Panc1 (cell line): ENCODE measurements around the gene MXD4. TPM values are rescaled to one million over a fixed set of nuclear protein-coding genes. Genes with fewer than 3 reads are reported as not detected.

Source experiments
- ATAC-seq: fragments of 200-7000 bp; cut with Tn5 transposase; 2 replicates; pipeline ENCODE4 v1.9.1; 2020; ENCODE audit warnings: mild to moderate bottlenecking, moderate library complexity
- BruUV-seq: library from RNA; stranded (reverse); fragments of 400-500 nt; replicated peaks from 2 replicates; lab custom pipeline; 2021; lab: Mats Ljungman, UMichigan
- CTCF ChIA-PET: fragments of 300-600 bp; sonication (Branson Sonifier 250); formaldehyde crosslinking; loops from one replicate; lab custom pipeline; 2022; ENCODE audit warnings: antibody characterized with exemption; lab: Charles Lee
- POLR2A ChIA-PET: fragments of 300-600 bp; sonication (Branson Sonifier 250); formaldehyde crosslinking; loops from one replicate; lab custom pipeline; 2022; ENCODE audit warnings: antibody characterized with exemption; lab: Charles Lee
- DNase-seq: peaks from one replicate; pipeline ENCODE4 v3.0.0-alpha.2; 2010; ENCODE audit warnings: low read depth, low spot score
- H3K27ac ChIP-seq: 2 replicates; pipeline ENCODE4 v1.5.1; 2011; ENCODE audit warnings: mild to moderate bottlenecking, low read length, inconsistent platforms
- H3K27me3 ChIP-seq: fragments of 200-500 bp; sonication (Bioruptor generic); 2 replicates; pipeline ENCODE4 v1.6.0; 2014; ENCODE audit warnings: low read length, inconsistent platforms; ENCODE audit not compliant: control insufficient read depth, insufficient read depth
- H3K36me3 ChIP-seq: fragments of 200-500 bp; sonication (Bioruptor generic); 2 replicates; pipeline ENCODE4 v1.5.1; 2014; ENCODE audit warnings: inconsistent platforms, mild to moderate bottlenecking, low read length, moderate library complexity; ENCODE audit not compliant: control insufficient read depth, insufficient read depth
- H3K4me1 ChIP-seq: 2 replicates; pipeline ENCODE4 v1.5.1; 2011; ENCODE audit warnings: inconsistent platforms, mild to moderate bottlenecking, low read length, moderate library complexity; ENCODE audit not compliant: control insufficient read depth, insufficient read depth
- H3K4me3 ChIP-seq, 2 experiments: 2 replicates each; pipeline ENCODE4 v1.5.1; 2011 to 2012; ENCODE audit warnings: low read depth in 2 of 2, low read length in 2 of 2, mild to moderate bottlenecking in 2 of 2, inconsistent platforms in 1 of 2, moderate library complexity in 1 of 2
- H3K9me3 ChIP-seq: fragments of 200-500 bp; sonication (Bioruptor generic); 2 replicates; pipeline ENCODE4 v1.5.1; 2014; ENCODE audit warnings: low read depth, mild to moderate bottlenecking, inconsistent platforms, low read length, moderate library complexity; ENCODE audit not compliant: control insufficient read depth, insufficient read depth
- CTCF ChIP-seq: fragments of 450-650 bp; IDR thresholded peaks from 2 replicates; pipeline ENCODE4 v1.5.1; 2017; ENCODE audit warnings: mild to moderate bottlenecking
- POLR2AphosphoS5 ChIP-seq: IDR thresholded peaks from 2 replicates; pipeline ENCODE4 v1.6.1; 2012; ENCODE audit warnings: mild to moderate bottlenecking, low read depth, low read length, moderate library complexity
- REST ChIP-seq, 2 experiments: IDR thresholded peaks; 2 replicates each; pipeline ENCODE4 v1.6.1; 2011 to 2012; ENCODE audit warnings: low read depth in 2 of 2, control low read depth in 1 of 2, low read length in 1 of 2, mild to moderate bottlenecking in 1 of 2, moderate library complexity in 1 of 2; ENCODE audit not compliant: insufficient read depth in 1 of 2
- SIN3A ChIP-seq: IDR thresholded peaks from 2 replicates; pipeline ENCODE4 v1.6.1; 2012; ENCODE audit warnings: low read depth, mild to moderate bottlenecking, low read length, moderate library complexity, borderline replicate concordance; ENCODE audit not compliant: insufficient read depth
- TCF7L2 ChIP-seq: IDR thresholded peaks from 2 replicates; pipeline ENCODE4 v1.6.1; 2011; ENCODE audit warnings: mild to moderate bottlenecking, low read depth, low read length, inconsistent platforms
- in situ Hi-C: cut with HindIII; loops from 2 replicates; pipeline ENCODE4 v1.10.0; 2016; ENCODE audit warnings: low sequenced_read_pairs, low pct_unique_long_range_greater_than_20kb
- intact Hi-C: fragments of 100-400 bp; cut with micrococcal nuclease; formaldehyde crosslinking; loops from one replicate; pipeline ENCODE4 v1.10.0; 2022; ENCODE audit not compliant: unreplicated experiment
- total RNA-seq: library from RNA; stranded (reverse); gene quantifications from one replicate; pipeline ENCODE4 v1.2.1, GENCODE V29; 2021; ENCODE audit not compliant: unreplicated experiment

The MXD4 gene
- total RNA-seq, 1 experiment from 2014 or later = 32.7 TPM

- no peak for TF ChIP-seq REST (IDR thresholded peaks at IDR 0.05; ENCODE audit: insufficient read depth in 1 of 2, low read depth in 2 of 2, low read length in 1 of 2)
- 0 out of 2 replicates have a peak, but pooled peaks have one; percentile 58 for TF ChIP-seq SIN3A
- BruUV-seq = no TSS peak
- DNase-seq (no peak), ATAC-seq (peak; percentile 46)
- in situ Hi-C loops = no loop called here
- H3K27me3 ChIP-seq = no peaks in the 10 kb centered on the region
- CTCF ChIA-PET = no interaction called here
- intact Hi-C loops = no loop called here
- H3K4me1 ChIP-seq = peaks cover 4% of the 10 kb centered on the region
- peak overlapping the region; percentile 44; the same call in 1 of the 2 replicates for H3K27ac ChIP-seq
- POLR2A ChIA-PET = no interaction called here
- H3K4me3 ChIP-seq = peak overlapping the region; percentile 61 to 63
- H3K9me3 ChIP-seq = no peaks in the 10 kb centered on the region
- no peaks in the 10 kb centered on the region; the same call in 1 of the 2 replicates for H3K36me3 ChIP-seq
Observed at GRCh38 chr4:2261110-2261852, 628 bp downstream of the MXD4 start.

- peak overlapping the region; percentile 44; the same call in 1 of the 2 replicates for H3K27ac ChIP-seq
- intact Hi-C loops = no loop called here
Observed at GRCh38 chr4:2260344-2261109, 1.4 kb downstream of the MXD4 start.

More at GRCh38 chr4:2260344-2261109, 1.4 kb downstream of the MXD4 start:
- DNase-seq (no peak), ATAC-seq (no peak)
- H3K36me3 ChIP-seq = no peaks in the 10 kb centered on the region; the same call in 1 of the 2 replicates
- ChIA-PET POLR2A (no interaction called here), CTCF (no interaction called here)
- TF ChIP-seq TCF7L2 (no peak), SIN3A (no peak), POLR2AphosphoS5 (no peak), REST (IDR thresholded peaks at IDR 0.05; ENCODE audit: insufficient read depth in 1 of 2, low read depth in 2 of 2, low read length in 1 of 2) (no peak), CTCF (no peak)
- peak overlapping the region; percentile 61 to 63 for H3K4me3 ChIP-seq
- no peaks in the 10 kb centered on the region for H3K27me3 ChIP-seq
- no peaks in the 10 kb centered on the region; the same call in 1 of the 2 replicates for H3K4me1 ChIP-seq
- no peaks in the 10 kb centered on the region for H3K9me3 ChIP-seq
- no TSS peak for BruUV-seq
- in situ Hi-C loops = no loop called here
